ENCODE results near the gene TBC1D5.

DNA sequence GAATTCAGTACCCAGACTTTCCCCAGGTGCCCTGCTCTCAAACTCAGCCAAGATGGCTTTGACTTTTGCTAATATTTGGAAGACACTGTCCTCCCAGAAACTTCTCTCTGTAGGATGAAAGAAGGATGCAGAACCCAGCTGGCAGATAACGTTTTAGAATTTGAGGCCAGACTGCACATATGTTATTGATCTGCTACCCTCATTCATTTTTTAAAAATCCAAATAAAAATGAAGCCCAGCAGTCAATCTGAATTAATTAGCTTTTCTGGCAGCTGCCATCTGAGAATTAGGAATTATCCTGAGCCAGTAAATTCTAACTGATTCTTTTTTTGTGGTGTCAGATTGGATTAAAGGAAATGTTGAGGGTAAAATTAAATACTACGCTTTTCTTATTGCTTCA is 621.1 kb downstream of the TBC1D5 start:
- TF ChIP-seq EZH2 (IDR thresholded peaks at IDR 0.05; ENCODE audit: low read depth, low read length, severe bottlenecking), result no peak
- TF ChIP-seq, protein P1, sequence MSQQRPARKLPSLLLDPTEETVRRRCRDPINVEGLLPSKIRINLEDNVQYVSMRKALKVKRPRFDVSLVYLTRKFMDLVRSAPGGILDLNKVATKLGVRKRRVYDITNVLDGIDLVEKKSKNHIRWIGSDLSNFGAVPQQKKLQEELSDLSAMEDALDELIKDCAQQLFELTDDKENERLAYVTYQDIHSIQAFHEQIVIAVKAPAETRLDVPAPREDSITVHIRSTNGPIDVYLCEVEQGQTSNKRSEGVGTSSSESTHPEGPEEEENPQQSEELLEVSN (IDR thresholded peaks at IDR 0.05), result no peak
- TF ChIP-seq, protein P2, sequence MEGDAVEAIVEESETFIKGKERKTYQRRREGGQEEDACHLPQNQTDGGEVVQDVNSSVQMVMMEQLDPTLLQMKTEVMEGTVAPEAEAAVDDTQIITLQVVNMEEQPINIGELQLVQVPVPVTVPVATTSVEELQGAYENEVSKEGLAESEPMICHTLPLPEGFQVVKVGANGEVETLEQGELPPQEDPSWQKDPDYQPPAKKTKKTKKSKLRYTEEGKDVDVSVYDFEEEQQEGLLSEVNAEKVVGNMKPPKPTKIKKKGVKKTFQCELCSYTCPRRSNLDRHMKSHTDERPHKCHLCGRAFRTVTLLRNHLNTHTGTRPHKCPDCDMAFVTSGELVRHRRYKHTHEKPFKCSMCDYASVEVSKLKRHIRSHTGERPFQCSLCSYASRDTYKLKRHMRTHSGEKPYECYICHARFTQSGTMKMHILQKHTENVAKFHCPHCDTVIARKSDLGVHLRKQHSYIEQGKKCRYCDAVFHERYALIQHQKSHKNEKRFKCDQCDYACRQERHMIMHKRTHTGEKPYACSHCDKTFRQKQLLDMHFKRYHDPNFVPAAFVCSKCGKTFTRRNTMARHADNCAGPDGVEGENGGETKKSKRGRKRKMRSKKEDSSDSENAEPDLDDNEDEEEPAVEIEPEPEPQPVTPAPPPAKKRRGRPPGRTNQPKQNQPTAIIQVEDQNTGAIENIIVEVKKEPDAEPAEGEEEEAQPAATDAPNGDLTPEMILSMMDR (IDR thresholded peaks at IDR 0.05; ENCODE audit: control extremely low read depth in 1 of 3, insufficient read depth in 1 of 3, low read depth in 1 of 3, low read length in 3 of 3), result no peak
- no peak for TF ChIP-seq SRF (IDR thresholded peaks at IDR 0.05; ENCODE audit: low read depth, low read length)
- no peak for TF ChIP-seq POLR2A (IDR thresholded peaks at IDR 0.05; ENCODE audit: control extremely low read depth in 1 of 2, low read depth in 2 of 2, low read length in 2 of 2)
- no peak for TF ChIP-seq SIX5 (IDR thresholded peaks at IDR 0.05; ENCODE audit: low read depth, low read length)
- TF ChIP-seq, protein P3, sequence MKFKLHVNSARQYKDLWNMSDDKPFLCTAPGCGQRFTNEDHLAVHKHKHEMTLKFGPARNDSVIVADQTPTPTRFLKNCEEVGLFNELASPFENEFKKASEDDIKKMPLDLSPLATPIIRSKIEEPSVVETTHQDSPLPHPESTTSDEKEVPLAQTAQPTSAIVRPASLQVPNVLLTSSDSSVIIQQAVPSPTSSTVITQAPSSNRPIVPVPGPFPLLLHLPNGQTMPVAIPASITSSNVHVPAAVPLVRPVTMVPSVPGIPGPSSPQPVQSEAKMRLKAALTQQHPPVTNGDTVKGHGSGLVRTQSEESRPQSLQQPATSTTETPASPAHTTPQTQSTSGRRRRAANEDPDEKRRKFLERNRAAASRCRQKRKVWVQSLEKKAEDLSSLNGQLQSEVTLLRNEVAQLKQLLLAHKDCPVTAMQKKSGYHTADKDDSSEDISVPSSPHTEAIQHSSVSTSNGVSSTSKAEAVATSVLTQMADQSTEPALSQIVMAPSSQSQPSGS (IDR thresholded peaks at IDR 0.05; ENCODE audit: low read length), result no peak
